ENCODE data around the gene GCLM. TPM values are rescaled to one million over a fixed set of nuclear protein-coding genes. Genes with fewer than 3 reads are reported as not detected.
"Not testable (repeated sequence)": the region's sequence is repeated elsewhere in the genome, so short reads cannot be mapped to it uniquely, and the experiment has no call there.

Gene GCLM, protein sequence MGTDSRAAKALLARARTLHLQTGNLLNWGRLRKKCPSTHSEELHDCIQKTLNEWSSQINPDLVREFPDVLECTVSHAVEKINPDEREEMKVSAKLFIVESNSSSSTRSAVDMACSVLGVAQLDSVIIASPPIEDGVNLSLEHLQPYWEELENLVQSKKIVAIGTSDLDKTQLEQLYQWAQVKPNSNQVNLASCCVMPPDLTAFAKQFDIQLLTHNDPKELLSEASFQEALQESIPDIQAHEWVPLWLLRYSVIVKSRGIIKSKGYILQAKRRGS
- 1 to 10 TPM; 1.9 to 6.2 (median 2.8) TPM for total RNA-seq

DNA sequence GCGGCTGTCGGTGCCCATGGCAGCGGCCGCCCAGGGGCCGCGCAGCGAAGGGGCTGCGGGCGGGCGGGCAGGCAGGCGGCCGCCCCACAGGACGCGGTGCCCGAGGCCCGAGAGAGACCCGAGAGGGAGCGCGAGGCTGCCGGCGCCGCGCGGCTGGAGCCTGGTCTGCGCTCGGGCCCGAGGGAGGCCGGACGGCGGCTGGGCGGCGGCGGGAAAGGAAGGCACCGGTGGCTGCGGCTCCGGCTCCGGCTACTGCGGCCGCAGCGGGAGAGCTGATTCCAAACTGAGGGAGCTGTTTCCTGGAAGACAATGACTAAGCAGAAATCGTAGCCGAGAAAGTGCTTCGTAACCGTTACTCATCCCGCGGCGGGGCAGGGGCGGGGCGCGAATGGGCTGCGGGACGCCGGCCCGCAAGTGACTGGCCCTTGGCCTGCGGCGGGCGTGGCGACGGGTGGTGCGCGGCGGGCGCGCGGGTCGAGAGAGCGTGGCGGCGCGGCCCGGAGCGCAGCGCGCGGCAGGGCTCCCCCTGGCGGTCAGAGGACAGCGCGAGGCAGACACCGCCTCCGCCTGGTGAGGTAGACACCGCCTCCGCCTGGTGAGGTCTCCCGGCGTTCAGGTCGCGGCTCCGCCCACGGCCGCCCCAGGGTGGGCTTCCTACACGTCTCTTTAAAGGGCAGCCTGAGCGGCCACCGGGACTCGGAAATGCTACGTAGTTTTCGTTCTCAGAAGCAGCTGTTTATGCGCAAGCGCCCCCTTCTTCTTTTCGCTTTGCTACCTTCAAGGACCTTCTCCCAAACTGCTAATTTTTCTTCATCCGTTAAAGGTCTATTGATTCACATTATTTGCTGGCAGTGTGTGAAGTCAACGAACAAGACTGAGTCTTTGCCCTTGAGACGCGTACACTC lies at the start of gene GCLM:
TSS of gene GCLM (minus strand) at position 285 of the 905 bp plus-strand sequence. CDS start at position 18, 267 bp downstream.
- 1% methylated on average over 52 to 85 of the region's 102 CpGs for WGBS, 2 donors
- TF ChIP-seq CTCF (IDR thresholded peaks at IDR 0.05), result no peak
- TF ChIP-seq POLR2A (IDR thresholded peaks at IDR 0.05), result no peak
- peak; percentile 71 to 97 for DNase-seq (ENCODE audit: low spot score in 2 of 2)
- intact Hi-C loops (cut with DNase I; ENCODE audit: low total_unique reads), result no loop called here
- H3K4me3 ChIP-seq (ENCODE audit: low read depth, poor library complexity, severe bottlenecking), result peak within 1 kb of the TSS; percentile 91

GRCh38 chr1:93958726-93959100 lies 49.5 kb upstream of the GCLM start:
- WGBS, 2 donors, result 63 to 70% methylated on average over 1 of the region's 1 CpG
- TF ChIP-seq POLR2A (IDR thresholded peaks at IDR 0.05) (no peak), CTCF (IDR thresholded peaks at IDR 0.05) (no peak)
- no peak overlapping the region for H3K4me3 ChIP-seq (ENCODE audit: low read depth, poor library complexity, severe bottlenecking)

DNA sequence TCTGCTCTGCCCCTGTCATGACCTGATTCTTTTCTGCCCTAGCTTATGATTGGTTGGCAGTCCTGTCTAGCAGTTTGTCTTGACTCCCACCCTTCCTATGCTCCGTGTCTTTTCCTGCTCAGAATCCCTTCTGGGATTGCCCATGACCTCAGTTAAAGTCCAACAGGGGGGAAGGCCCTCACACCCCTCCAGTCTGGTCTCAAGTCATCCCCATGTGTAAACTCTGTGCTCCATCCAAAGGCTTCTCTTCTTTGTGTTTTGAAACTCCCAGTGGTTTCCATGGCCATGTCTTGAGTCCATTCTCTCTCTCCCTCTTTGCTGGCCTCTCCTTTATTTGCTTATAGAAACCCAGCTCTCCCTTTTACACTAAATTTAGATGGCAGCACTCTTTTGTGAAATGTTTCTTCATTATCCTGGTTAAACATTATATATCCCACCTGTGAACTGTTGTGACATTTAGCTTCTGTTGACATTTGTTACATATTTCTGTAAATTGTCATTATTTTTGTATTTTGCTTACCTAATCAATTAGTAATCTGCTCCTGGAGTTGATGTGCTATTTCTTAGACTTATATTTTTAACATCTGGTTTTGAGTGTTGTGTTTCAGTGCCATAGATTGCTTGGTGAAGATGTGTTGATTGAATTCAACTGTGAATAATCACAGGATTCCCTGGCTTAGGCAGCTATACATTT lies 48.9 kb upstream of the GCLM start:
- TF ChIP-seq CTCF (IDR thresholded peaks at IDR 0.05) (no peak), POLR2A (IDR thresholded peaks at IDR 0.05) (no peak)
- WGBS, 2 donors, result 57 to 85% methylated on average over 1 of the region's 1 CpG
- DNase-seq (ENCODE audit: low spot score in 2 of 2), result no peak
- no peak overlapping the region for H3K4me3 ChIP-seq (ENCODE audit: low read depth, poor library complexity, severe bottlenecking)
- intact Hi-C loops (cut with DNase I; ENCODE audit: low total_unique reads), result no loop called here

More at GRCh38 chr1:93958726-93959100, 49.5 kb upstream of the GCLM start:
- no peak for DNase-seq (ENCODE audit: low spot score in 2 of 2)
- intact Hi-C loops (cut with DNase I; ENCODE audit: low total_unique reads), result no loop called here

- TF ChIP-seq CTCF (IDR thresholded peaks at IDR 0.05) (no peak), POLR2A (IDR thresholded peaks at IDR 0.05) (no peak)
- no peak overlapping the region for H3K4me3 ChIP-seq (ENCODE audit: low read depth, poor library complexity, severe bottlenecking)
- intact Hi-C loops (cut with DNase I; ENCODE audit: low total_unique reads), result no loop called here
- 61 to 75% methylated on average over 1 of the region's 1 CpG for WGBS, 2 donors
- DNase-seq (ENCODE audit: low spot score in 2 of 2), result no peak
Measured at GRCh38 chr1:93955765-93956164, 46.5 kb upstream of the GCLM start.

DNA sequence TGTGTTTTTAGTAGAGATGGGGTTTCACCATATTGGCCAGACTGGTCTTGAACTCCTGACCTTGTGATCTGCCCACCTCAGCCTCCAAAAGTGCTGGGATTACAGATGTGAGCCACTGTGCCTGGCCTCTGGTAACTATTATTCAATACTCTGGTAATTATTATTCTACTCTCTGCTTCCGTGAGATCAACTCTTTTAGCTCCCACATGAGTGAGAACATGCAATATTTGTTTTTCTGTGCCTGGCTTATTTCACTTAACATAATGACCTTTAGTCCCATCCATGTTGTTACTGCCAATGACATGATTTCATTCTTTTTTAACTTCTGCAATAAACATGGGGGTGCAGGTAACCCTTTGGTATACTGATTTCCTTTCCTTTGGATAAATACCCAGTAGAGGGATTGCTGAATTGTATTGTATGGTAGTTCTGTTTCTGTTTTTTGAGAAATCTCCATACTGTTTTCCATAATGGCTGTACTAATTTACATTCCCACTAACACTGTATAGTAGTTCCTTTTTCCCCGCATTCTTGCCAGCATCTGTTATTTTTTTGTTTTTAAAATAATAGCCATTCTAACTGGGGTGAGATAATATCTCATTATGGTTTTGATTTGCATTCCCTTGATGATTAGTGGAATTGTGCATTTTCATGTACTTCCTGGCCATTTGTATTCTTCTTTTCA lies 37.9 kb upstream of the GCLM start:
- H3K4me3 ChIP-seq (ENCODE audit: low read depth, poor library complexity, severe bottlenecking); DNase-seq (ENCODE audit: low spot score in 2 of 2); intact Hi-C loops (cut with DNase I; ENCODE audit: low total_unique reads): not testable (repeated sequence)
- 84 to 90% methylated on average over 2 of the region's 2 CpGs for WGBS, 2 donors
